ENCODE measurements around the gene RAD51B. TPM values are rescaled to one million over a fixed set of nuclear protein-coding genes. Genes with fewer than 3 reads are reported as not detected.

Gene RAD51B
- total and polyA plus RNA-seq, 9 of the 15 experiments (the other 6 are each of a cell fraction or from before 2014, with no cell fraction given), result 8.5 to 17.3 (median 11.3) TPM

- in situ Hi-C loops (cut with MboI), result no loop called here
- H3K9ac ChIP-seq (ENCODE audit: insufficient read depth in 1 of 2, low read depth in 2 of 2, low read length in 2 of 2), result no peak overlapping the region
- no peaks in the 10 kb centered on the region for H3K36me3 ChIP-seq (ENCODE audit: control insufficient read depth, insufficient read depth, low read length)
- no peaks in the 10 kb centered on the region for H3K9me3 ChIP-seq (replicated peaks; ENCODE audit: control insufficient read depth, insufficient read depth, low read depth, low read length)
- H2AFZ ChIP-seq (ENCODE audit: low read depth, low read length), result no peak overlapping the region
- no peak for ATAC-seq
- POLR2A ChIA-PET, result interaction anchor here (1.3 kb wide), 1 partner anchor 15 kb away, joined by 3 read pairs; no protein-coding TSS in a partner anchor
- WGBS (ENCODE audit: insufficient coverage, low coverage, missing lambda C conversion rate), result 83% methylated on average over 2 of the region's 3 CpGs
- CTCF ChIA-PET (ENCODE audit: low intra/inter-chr PET ratio), result no interaction called here
- no peaks in the 10 kb centered on the region for H3K27me3 ChIP-seq (ENCODE audit: control insufficient read depth in 2 of 2, insufficient read depth in 2 of 2, low read length in 2 of 2)
- no peak overlapping the region for H3K4me2 ChIP-seq (ENCODE audit: insufficient read depth, low read length)
- no peak overlapping the region for H3K4me3 ChIP-seq
- no peaks in the 10 kb centered on the region for H3K9me1 ChIP-seq (ENCODE audit: control insufficient read depth, insufficient read depth, low read length)
- no peak for DNase-seq (ENCODE audit: extremely low read depth in 1 of 4, low spot score in 3 of 4)
- no peak overlapping the region for H3K27ac ChIP-seq (ENCODE audit: extremely low read depth, low read depth, low read length)
- TF ChIP-seq ZNF134 (CRISPR knock-in tag; conservative IDR thresholded peaks at IDR 0.05) (no peak), STAT6 (CRISPR knock-in tag; IDR thresholded peaks at IDR 0.05) (no peak), BACH1 (tag; IDR thresholded peaks at IDR 0.05) (no peak), PYGO2 (tag; IDR thresholded peaks at IDR 0.05) (no peak), FOXA3 (CRISPR knock-in tag; conservative IDR thresholded peaks at IDR 0.05 in 1 of 2, IDR thresholded peaks at IDR 0.05 in 1 of 2) (no peak), NCOR1 (IDR thresholded peaks at IDR 0.05) (no peak), KDM4B (IDR thresholded peaks at IDR 0.05; ENCODE audit: borderline replicate concordance in 2 of 2, low read depth in 1 of 2) (no peak), ZNF316 (IDR thresholded peaks at IDR 0.05) (peak; percentile 33; the same call in 1 of the 2 replicates), C11orf30 (IDR thresholded peaks at IDR 0.05; ENCODE audit: low read depth) (peak; percentile 28; the same call in 1 of the 2 replicates), CEBPB (tag; IDR thresholded peaks at IDR 0.05) (no peak)
- H4K20me1 ChIP-seq (replicated peaks; ENCODE audit: control insufficient read depth, insufficient read depth, low read length), result no peaks in the 10 kb centered on the region
- intact Hi-C loops (cut with micrococcal nuclease), result no loop called here
- H3K79me2 ChIP-seq (ENCODE audit: control insufficient read depth, insufficient read depth, low read length), result no peaks in the 10 kb centered on the region
- FAIRE-seq, result no peak
- peaks cover 0 to 3% of the 10 kb centered on the region in 2 experiments; a peak in 3 of 5 replicates for H3K4me1 ChIP-seq (replicated peaks in 1 of 2; ENCODE audit: control insufficient read depth in 2 of 2, insufficient read depth in 2 of 2, low read length in 2 of 2)
- BruUV-seq (replicated peaks), result no TSS peak
Observed at GRCh38 chr14:68418174-68419118, 598.9 kb downstream of the RAD51B start.

Data from K562 (cell line).